ENCODE measurements around the gene UVRAG. TPM values are rescaled to one million over a fixed set of nuclear protein-coding genes. Genes with fewer than 3 reads are reported as not detected.

Gene UVRAG
- total RNA-seq, 4 donors from 2014 or later = 14.6 to 28.0 (median 20.7) TPM

- 90 to 100% methylated on average over 1 of the region's 1 CpG for WGBS, 2 donors
- no peak overlapping the region for H3K4me3 ChIP-seq (ENCODE audit: low read depth, poor library complexity, severe bottlenecking)
- no peak for TF ChIP-seq POLR2A (IDR thresholded peaks at IDR 0.05)
- TF ChIP-seq, protein P1, sequence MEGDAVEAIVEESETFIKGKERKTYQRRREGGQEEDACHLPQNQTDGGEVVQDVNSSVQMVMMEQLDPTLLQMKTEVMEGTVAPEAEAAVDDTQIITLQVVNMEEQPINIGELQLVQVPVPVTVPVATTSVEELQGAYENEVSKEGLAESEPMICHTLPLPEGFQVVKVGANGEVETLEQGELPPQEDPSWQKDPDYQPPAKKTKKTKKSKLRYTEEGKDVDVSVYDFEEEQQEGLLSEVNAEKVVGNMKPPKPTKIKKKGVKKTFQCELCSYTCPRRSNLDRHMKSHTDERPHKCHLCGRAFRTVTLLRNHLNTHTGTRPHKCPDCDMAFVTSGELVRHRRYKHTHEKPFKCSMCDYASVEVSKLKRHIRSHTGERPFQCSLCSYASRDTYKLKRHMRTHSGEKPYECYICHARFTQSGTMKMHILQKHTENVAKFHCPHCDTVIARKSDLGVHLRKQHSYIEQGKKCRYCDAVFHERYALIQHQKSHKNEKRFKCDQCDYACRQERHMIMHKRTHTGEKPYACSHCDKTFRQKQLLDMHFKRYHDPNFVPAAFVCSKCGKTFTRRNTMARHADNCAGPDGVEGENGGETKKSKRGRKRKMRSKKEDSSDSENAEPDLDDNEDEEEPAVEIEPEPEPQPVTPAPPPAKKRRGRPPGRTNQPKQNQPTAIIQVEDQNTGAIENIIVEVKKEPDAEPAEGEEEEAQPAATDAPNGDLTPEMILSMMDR (IDR thresholded peaks at IDR 0.05) = no peak
- DNase-seq (ENCODE audit: low spot score in 2 of 2) = no peak
- intact Hi-C loops (cut with DNase I; ENCODE audit: low total_unique reads) = no loop called here
These were observed 30.5 kb upstream of the UVRAG start for GRCh38 chr11:75784506-75784905.

GRCh38 chr11:75785187-75785586 lies 29.8 kb upstream of the UVRAG start:
- 76 to 83% methylated on average over 4 of the region's 4 CpGs for WGBS, 2 donors
- intact Hi-C loops (cut with DNase I; ENCODE audit: low total_unique reads) = no loop called here

GRCh38 chr11:75786101-75786736 lies 28.8 kb upstream of the UVRAG start:
- no peak overlapping the region for H3K4me3 ChIP-seq (ENCODE audit: low read depth, poor library complexity, severe bottlenecking)
- no peak for DNase-seq (ENCODE audit: low spot score in 2 of 2)
- intact Hi-C loops (cut with DNase I; ENCODE audit: low total_unique reads) = no loop called here
- TF ChIP-seq POLR2A (IDR thresholded peaks at IDR 0.05) = no peak
- TF ChIP-seq, protein P1 (IDR thresholded peaks at IDR 0.05) = no peak
- 76 to 85% methylated on average over 8 of the region's 8 CpGs for WGBS, 2 donors

More at GRCh38 chr11:75785187-75785586, 29.8 kb upstream of the UVRAG start:
- TF ChIP-seq POLR2A (IDR thresholded peaks at IDR 0.05) = no peak
- DNase-seq (ENCODE audit: low spot score in 2 of 2) = no peak
- no peak overlapping the region for H3K4me3 ChIP-seq (ENCODE audit: low read depth, poor library complexity, severe bottlenecking)

- TF ChIP-seq, protein P1 (IDR thresholded peaks at IDR 0.05) = no peak
- no peak for TF ChIP-seq POLR2A (IDR thresholded peaks at IDR 0.05)
- H3K4me3 ChIP-seq (ENCODE audit: low read depth, poor library complexity, severe bottlenecking) = no peak overlapping the region
- no peak for DNase-seq (ENCODE audit: low spot score in 2 of 2)
- intact Hi-C loops (cut with DNase I; ENCODE audit: low total_unique reads) = no loop called here
- 92 to 98% methylated on average over 3 of the region's 3 CpGs for WGBS, 2 donors
These were observed 25.5 kb upstream of the UVRAG start for GRCh38 chr11:75789521-75789920.

DNA sequence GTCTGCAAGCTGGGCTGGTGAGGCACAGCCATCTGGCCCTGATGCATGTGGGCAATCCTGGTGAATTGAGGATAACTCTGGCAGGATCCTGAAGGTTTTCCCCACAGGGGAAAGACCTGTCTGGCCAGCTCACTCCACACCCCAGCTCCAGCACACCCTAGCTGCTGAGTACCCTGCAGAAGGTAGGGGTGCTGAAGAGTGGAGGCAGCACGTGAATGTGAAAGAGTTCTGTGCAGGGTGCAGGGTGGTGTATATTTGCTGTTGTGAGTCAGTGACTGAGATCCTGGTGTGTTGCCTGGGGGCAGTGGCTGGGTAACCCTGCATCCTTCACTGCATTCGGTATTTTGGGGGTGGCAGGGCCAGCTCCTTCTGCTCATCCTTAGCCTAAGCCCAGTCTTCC lies 24.0 kb upstream of the UVRAG start:
- TF ChIP-seq, protein P1 (IDR thresholded peaks at IDR 0.05) = no peak
- 60 to 68% methylated on average over 2 of the region's 2 CpGs for WGBS, 2 donors
- H3K4me3 ChIP-seq (ENCODE audit: low read depth, poor library complexity, severe bottlenecking) = no peak overlapping the region
- no peak for DNase-seq (ENCODE audit: low spot score in 2 of 2)
- intact Hi-C loops (cut with DNase I; ENCODE audit: low total_unique reads) = no loop called here

- intact Hi-C loops (cut with DNase I; ENCODE audit: low total_unique reads) = no loop called here
- WGBS, 2 donors = 80 to 93% methylated on average over 6 of the region's 6 CpGs
- H3K4me3 ChIP-seq (ENCODE audit: low read depth, poor library complexity, severe bottlenecking) = no peak overlapping the region
- TF ChIP-seq, protein P1 (IDR thresholded peaks at IDR 0.05) = no peak
- TF ChIP-seq POLR2A (IDR thresholded peaks at IDR 0.05) = no peak
- no peak for DNase-seq (ENCODE audit: low spot score in 2 of 2)
These were observed 22.8 kb upstream of the UVRAG start for GRCh38 chr11:75792127-75792731.

Measured in lower leg skin (tissue), 4 donors.